ENCODE measurements around the gene CGN. TPM values are rescaled to one million over a fixed set of nuclear protein-coding genes. Genes with fewer than 3 reads are reported as not detected.
A peak's percentile ranks its signal among the peaks of the same experiment; 100 is the strongest.

The CGN gene
- total RNA-seq (ENCODE audit: low replicate concordance): 29.0 and 52.8 TPM in 2 replicates
- long read RNA-seq, full-length matches to known transcripts: 6 of 27 reads
- long read RNA-seq, partial matches to known transcripts: 21 of 27 reads
- long read RNA-seq, other reads (novel, unspliced or antisense): 0 of 27 reads

GRCh38 chr1:151510957-151511635 lies at the start of gene CGN:
CGN (plus strand) TSS chr1:151511387; CDS start chr1:151518520, 7,133 bp downstream.
- Mint-ChIP-seq H3K36me3 (no peaks in the 10 kb centered on the region), H3K9me3 (no peaks in the 10 kb centered on the region), H3K4me1 (ENCODE audit: unreplicated experiment) (peaks cover 28% of the 10 kb centered on the region), H3K27ac (peak within 1 kb of the TSS; percentile 99), H3K4me3 (peak within 1 kb of the TSS; percentile 92), H3K27me3 (peaks cover 12% of the 10 kb centered on the region)
- DNase-seq (ENCODE audit: extremely low spot score, unreplicated experiment): peak; percentile 94
- TF ChIP-seq, protein P1, sequence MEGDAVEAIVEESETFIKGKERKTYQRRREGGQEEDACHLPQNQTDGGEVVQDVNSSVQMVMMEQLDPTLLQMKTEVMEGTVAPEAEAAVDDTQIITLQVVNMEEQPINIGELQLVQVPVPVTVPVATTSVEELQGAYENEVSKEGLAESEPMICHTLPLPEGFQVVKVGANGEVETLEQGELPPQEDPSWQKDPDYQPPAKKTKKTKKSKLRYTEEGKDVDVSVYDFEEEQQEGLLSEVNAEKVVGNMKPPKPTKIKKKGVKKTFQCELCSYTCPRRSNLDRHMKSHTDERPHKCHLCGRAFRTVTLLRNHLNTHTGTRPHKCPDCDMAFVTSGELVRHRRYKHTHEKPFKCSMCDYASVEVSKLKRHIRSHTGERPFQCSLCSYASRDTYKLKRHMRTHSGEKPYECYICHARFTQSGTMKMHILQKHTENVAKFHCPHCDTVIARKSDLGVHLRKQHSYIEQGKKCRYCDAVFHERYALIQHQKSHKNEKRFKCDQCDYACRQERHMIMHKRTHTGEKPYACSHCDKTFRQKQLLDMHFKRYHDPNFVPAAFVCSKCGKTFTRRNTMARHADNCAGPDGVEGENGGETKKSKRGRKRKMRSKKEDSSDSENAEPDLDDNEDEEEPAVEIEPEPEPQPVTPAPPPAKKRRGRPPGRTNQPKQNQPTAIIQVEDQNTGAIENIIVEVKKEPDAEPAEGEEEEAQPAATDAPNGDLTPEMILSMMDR (conservative IDR thresholded peaks at IDR 0.05): no peak

GRCh38 chr1:151461694-151462093 lies 49.5 kb upstream of the CGN start:
- DNase-seq (ENCODE audit: extremely low spot score, unreplicated experiment): no peak

GRCh38 chr1:151465026-151465425 lies 46.2 kb upstream of the CGN start:
- no peak overlapping the region for H3K27ac Mint-ChIP-seq
- H3K27me3 Mint-ChIP-seq: peaks cover 21% of the 10 kb centered on the region
- H3K4me3 Mint-ChIP-seq: no peak overlapping the region
- DNase-seq (ENCODE audit: extremely low spot score, unreplicated experiment): no peak
- no peaks in the 10 kb centered on the region for H3K9me3 Mint-ChIP-seq
- TF ChIP-seq, protein P1 (conservative IDR thresholded peaks at IDR 0.05): no peak
- no peaks in the 10 kb centered on the region for H3K36me3 Mint-ChIP-seq
- H3K4me1 Mint-ChIP-seq (ENCODE audit: unreplicated experiment): no peaks in the 10 kb centered on the region

More at GRCh38 chr1:151461694-151462093, 49.5 kb upstream of the CGN start:
- TF ChIP-seq, protein P1 (conservative IDR thresholded peaks at IDR 0.05): no peak
- peaks cover 9% of the 10 kb centered on the region for H3K4me1 Mint-ChIP-seq (ENCODE audit: unreplicated experiment)
- no peak overlapping the region for H3K27ac Mint-ChIP-seq
- H3K36me3 Mint-ChIP-seq: no peaks in the 10 kb centered on the region
- H3K27me3 Mint-ChIP-seq: peaks cover 26% of the 10 kb centered on the region
- no peak overlapping the region for H3K4me3 Mint-ChIP-seq
- no peaks in the 10 kb centered on the region for H3K9me3 Mint-ChIP-seq

DNA sequence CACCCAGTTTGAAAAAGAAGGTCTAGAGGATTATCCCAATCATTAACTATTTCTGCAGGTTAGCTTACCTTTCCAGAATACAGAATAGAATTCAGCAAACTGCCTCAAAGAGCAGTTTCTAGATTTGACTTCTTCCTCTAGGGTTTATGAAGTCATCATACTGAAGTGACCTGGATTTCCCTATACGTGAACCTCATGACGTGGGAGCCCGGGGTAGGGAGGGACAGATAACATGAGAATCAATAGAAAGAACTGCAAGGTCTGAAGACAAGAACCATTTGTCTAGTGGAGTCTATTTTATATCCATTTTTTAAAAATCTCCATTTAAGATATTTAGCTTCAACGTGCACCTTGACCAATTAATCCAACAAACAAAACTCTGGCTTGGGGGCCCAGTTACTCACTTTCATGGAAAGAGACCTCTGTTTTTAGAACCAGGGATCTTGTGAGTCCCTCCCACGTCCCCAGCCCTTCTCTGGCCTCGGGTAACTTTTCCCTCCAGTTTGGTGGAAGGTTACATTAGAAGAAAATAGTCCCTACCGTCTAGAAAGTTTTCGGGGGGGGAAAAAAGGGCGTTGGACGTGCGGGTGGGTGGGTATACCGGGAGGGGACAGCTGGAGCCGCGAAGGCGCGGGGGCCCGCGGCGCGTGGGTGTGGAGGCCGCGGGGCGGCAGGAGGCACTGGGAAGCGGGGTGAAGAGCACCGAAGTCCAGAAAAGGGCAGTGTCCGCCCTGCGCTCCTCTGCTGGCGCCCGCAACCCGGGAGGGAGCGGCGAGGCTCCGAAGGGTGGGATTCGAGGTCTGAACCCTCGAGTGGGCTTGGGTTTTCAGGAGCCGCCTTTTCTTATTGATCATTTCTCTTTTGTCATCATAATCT lies 38.1 kb upstream of the CGN start:
- H3K27me3 Mint-ChIP-seq: no peaks in the 10 kb centered on the region
- peak overlapping the region; percentile 80 for H3K4me3 Mint-ChIP-seq
- no peaks in the 10 kb centered on the region for H3K36me3 Mint-ChIP-seq
- H3K4me1 Mint-ChIP-seq (ENCODE audit: unreplicated experiment): peaks cover 7% of the 10 kb centered on the region
- DNase-seq (ENCODE audit: extremely low spot score, unreplicated experiment): no peak
- H3K9me3 Mint-ChIP-seq: no peaks in the 10 kb centered on the region
- H3K27ac Mint-ChIP-seq: peak overlapping the region; percentile 87
- TF ChIP-seq, protein P1 (conservative IDR thresholded peaks at IDR 0.05): no peak

- peaks cover 11% of the 10 kb centered on the region for H3K4me1 Mint-ChIP-seq (ENCODE audit: unreplicated experiment)
- H3K9me3 Mint-ChIP-seq: no peaks in the 10 kb centered on the region
- TF ChIP-seq, protein P1 (conservative IDR thresholded peaks at IDR 0.05): no peak
- H3K4me3 Mint-ChIP-seq: no peak overlapping the region
- no peaks in the 10 kb centered on the region for H3K27me3 Mint-ChIP-seq
- no peak for DNase-seq (ENCODE audit: extremely low spot score, unreplicated experiment)
- no peak overlapping the region for H3K27ac Mint-ChIP-seq
- no peaks in the 10 kb centered on the region for H3K36me3 Mint-ChIP-seq
Observed at GRCh38 chr1:151474745-151475144, 36.4 kb upstream of the CGN start.
